NCI-H187 treated with DMSO at 0.1 percent for 48 hours (cell line): ENCODE results near the gene RGS9.
"Not testable (repeated sequence)": the region's sequence is repeated elsewhere in the genome, so short reads cannot be mapped to it uniquely, and the experiment has no call there.

Experiments
- DNase-seq: peaks from one replicate; lab custom pipeline; 2025; lab: John Stamatoyannopoulos, UW

RGS9 gene

DNA sequence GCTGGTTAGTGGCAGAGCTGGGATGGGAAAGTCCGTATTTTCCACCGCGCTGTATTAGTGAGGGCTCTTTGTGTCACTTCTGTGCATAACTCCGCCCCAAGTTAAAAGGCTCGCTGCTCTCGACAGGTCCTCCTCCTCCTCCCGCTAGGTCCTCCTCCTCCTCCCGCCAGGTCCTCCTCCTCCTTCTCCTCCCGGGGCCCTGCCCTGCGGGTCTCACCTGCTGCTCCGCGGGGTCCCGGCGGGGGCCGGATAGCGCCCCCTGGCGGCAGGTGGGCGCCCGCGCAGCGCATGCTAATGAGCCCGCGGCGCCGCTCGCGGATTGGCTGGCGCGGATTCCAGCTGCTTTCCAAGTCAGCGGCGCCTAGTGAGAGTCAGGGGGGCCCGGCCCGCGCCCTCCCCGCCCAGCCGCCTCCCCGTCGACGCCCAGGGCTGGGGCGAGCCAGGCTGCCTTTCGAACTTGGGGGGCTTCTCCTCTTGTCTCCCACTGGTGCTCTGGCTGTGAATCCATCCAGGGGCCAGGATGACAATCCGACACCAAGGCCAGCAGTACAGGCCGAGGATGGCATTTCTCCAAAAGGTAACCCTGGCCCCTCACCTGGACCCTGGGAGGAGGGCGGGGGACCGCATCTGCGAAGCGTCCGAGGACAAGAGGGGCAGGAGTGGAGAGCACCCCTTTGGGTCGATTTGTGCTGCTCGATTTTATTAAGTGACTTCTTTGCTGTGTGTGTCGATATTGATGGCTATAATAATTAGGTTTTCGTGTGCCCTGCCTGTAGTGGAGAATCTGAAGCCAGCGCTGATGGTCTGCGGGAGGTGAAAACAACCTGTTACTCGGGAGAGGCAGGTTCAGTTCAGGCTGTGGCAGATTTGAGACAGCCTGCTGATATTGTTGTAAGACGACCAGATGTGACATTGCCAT lies at the start of gene RGS9:
Gene RGS9, plus strand, starts transcription at position 350 of the 919 bp plus-strand sequence. Its CDS starts 171 bp downstream, at position 521.
- DNase-seq: no peak

- DNase-seq: no peak
Observed at GRCh38 chr17:65088621-65089360, 48.4 kb upstream of the RGS9 start.

GRCh38 chr17:65092262-65092661 lies 44.9 kb upstream of the RGS9 start:
- DNase-seq: no peak

GRCh38 chr17:65092721-65093356 lies 44.3 kb upstream of the RGS9 start:
- DNase-seq: not testable (repeated sequence)

GRCh38 chr17:65093930-65094329 lies 43.2 kb upstream of the RGS9 start:
- DNase-seq: no peak

GRCh38 chr17:65095465-65095864 lies 41.7 kb upstream of the RGS9 start:
- no peak for DNase-seq

DNA sequence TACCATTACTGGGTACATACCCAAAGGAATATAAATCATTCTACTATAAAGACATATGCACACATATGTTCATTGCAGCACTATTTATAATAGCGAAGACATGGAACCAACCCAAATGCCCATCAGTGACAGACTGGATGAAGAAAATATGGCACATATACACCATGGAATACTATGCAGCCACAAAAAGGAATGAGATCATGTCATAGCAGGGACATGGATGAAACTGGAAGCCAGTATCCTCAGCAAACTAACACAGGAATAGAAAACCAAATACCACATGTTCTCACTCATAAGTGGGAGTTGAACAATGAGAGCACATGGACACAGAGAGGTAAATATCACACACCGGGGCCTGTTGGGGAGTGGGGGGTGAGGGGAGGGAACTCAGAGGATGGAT lies 40.8 kb upstream of the RGS9 start:
- not testable (repeated sequence) for DNase-seq

DNA sequence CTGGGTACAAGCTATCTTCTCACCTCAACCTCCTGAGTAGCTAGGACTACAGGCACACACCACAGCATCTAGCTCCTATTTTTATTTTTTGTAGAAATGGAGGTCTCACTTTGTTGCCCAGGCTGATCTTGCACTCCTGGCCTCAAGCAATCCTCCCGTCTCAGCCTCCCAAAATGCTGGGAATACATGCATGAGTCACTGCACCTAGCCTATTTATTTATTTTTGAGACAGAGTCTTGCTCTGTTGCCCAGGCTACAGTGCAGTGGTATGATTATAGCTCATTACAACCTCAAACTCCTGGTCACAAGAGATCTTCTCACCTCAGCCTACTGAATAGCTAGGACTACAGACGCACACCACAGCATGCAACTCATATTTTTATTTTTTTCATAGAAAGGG lies 40.1 kb upstream of the RGS9 start:
- DNase-seq: no peak

DNA sequence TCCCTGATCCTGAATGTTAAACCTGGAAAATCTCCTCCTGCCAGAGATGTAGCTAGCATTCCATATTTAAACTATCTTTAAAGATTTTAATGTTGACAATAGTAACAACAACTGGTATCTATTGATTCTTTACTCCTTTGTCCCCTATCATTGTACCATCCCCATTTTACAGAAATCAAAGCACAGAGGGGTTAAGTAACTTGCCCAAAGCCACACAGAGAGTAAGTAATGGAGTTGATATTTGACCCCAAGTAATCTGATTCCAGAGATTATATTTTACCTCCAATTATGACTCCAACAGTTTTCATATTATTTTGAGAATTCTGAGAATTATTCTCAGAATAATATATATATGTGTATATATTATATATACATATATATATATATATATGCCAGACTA lies 37.7 kb upstream of the RGS9 start:
- no peak for DNase-seq

DNA sequence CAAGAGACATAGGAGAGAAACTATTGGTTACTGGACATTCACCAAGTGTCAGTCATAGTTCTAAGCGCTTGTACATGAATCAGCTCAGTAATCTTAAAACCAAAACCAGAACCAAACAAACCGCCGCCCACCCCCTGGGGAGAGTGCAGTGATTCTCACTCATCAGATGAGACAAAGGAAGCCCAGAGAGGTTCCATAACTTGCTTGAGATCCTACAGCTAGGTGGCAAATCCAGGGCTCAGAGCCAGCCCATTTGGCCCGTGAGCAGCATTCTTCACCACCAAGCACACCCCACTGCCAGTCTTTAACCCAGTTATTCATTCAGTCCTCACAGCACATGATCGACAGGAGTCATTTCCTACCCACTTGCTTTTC lies 37.2 kb upstream of the RGS9 start:
- DNase-seq: no peak

DNA sequence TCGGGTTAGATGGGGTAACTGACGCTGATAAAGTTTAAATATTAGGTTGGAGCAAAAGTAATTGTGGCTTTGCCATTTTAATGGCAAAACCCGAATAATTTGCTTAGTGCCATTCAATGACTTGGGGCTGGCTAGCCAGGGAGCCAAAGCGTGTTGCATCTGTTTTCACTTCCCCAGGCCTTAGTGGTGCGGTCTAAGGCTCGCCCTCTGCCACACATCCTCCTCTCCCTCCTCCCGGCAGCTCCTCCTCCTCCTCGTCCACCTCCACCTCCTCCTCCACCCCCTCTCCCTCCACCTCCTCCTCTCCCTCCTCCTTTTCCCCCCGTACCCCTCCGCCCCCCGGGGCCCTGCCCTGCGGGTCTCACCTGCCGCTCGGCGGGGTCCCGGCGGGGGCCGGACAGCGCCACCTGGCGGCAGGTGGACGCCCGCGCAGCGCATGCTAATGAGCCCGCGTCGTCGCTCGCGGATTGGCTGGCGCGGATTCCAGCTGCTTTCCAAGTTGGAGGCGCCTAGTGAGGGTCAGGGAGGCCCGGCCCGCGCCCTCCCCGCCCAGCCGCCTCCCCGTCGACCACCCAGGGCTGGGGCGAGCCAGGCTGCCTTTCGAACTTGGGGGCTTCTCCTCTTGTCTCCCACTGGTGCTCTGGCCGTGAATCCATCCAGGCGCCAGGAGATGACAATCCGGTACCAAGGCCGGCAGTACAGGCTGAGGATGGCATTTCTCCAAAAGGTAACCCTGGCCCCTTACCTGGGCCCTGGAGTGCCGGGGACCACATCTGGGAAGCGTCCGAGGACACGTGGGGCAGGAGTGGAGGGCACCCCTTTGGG lies 36.6 kb upstream of the RGS9 start:
- peak; percentile 29 for DNase-seq

- no peak for DNase-seq
Observed at GRCh38 chr17:65101371-65101770, 35.8 kb upstream of the RGS9 start.

GRCh38 chr17:65102235-65102634 lies 34.9 kb upstream of the RGS9 start:
- no peak for DNase-seq

GRCh38 chr17:65102788-65103187 lies 34.4 kb upstream of the RGS9 start:
- no peak for DNase-seq

DNA sequence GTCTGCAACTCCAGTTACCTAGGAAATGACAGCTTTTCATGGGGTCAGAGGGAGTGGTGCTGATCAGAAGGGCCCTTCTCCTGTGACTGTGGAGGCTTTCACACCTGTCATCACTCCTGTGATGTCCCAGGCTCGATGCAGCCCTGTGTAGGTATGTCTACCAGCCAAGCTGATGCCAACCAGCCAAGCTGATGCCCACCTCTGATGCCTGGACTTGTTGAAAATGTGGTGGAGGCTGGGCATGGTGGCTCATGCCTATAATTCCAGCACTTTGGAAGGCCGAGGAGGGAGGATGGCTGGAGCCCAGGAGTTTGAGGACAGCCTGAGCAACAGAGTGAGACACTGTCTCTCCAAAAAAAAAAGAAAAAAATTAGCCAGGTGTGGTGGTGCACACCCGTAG lies 33.7 kb upstream of the RGS9 start:
- DNase-seq: no peak

GRCh38 chr17:65103896-65104295 lies 33.3 kb upstream of the RGS9 start:
- no peak for DNase-seq

GRCh38 chr17:65104541-65104940 lies 32.6 kb upstream of the RGS9 start:
- DNase-seq: no peak

DNA sequence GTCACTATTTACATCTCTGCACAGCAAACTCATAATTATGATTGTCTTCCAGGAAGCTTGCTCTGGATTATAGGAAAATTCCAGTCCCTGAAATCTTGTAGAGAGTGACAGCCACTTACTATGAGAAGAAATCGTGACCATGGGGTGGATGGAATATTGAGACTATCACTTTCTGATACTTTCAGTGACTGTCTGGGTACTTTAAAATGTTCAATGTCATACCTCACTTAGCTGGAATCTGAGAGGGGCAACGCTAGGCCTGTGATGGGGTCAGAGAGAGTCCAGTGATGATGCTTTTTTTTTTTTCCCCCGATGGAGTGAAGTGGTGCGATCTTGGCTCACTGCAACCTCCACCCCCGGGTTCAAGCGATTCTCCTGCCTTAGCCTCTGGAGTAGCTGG lies 32.2 kb upstream of the RGS9 start:
- no peak for DNase-seq

GRCh38 chr17:65108152-65108551 lies 29.0 kb upstream of the RGS9 start:
- DNase-seq: no peak

DNA sequence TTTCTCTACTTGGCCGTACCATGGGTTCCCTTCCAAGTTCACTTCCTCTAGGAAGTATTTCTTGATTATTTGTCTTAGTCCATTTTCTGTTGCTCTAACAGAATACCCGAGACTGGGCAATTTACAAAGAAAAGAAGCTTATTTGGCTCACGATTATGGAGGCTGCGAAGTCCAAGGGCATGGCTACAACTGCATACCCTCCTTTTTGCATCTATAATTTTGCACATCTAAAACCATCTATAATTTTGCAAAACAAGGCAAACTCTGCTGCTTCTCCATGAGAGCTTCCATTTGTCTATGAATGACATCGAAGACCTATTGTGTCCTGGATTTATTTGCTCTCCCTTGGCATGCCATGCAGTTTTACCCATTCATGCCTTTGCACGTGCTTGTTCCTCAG lies 27.6 kb upstream of the RGS9 start:
- no peak for DNase-seq

GRCh38 chr17:65109990-65110680 lies 27.0 kb upstream of the RGS9 start:
- DNase-seq: no peak
